H9 (cell line): ENCODE measurements around the gene ASTL. TPM values are rescaled to one million over a fixed set of nuclear protein-coding genes. Genes with fewer than 3 reads are reported as not detected.

Source experiments
- DNase-seq: peaks from one replicate; pipeline ENCODE4 v3.0.0-alpha.2; 2017
- H2AFZ ChIP-seq: one replicate; pipeline ENCODE4 v1.6.1; 2013; ENCODE audit warnings: mild to moderate bottlenecking, low read length, control low read depth, moderate library complexity
- H2AK5ac ChIP-seq: 2 replicates; pipeline ENCODE4 v1.6.1; 2013; ENCODE audit warnings: low read length, control low read depth, mixed read lengths; ENCODE audit not compliant: insufficient read length
- H2BK120ac ChIP-seq: one replicate; pipeline ENCODE4 v1.6.1; 2013; ENCODE audit warnings: low read depth, mild to moderate bottlenecking, low read length, control low read depth, inconsistent platforms; ENCODE audit not compliant: poor library complexity, severe bottlenecking
- H2BK12ac ChIP-seq: 2 replicates; pipeline ENCODE4 v1.6.1; 2013; ENCODE audit warnings: low read length, control low read depth, mixed read lengths, low read depth; ENCODE audit not compliant: insufficient read length
- H2BK15ac ChIP-seq: 2 replicates; pipeline ENCODE4 v1.6.1; 2013; ENCODE audit warnings: low read depth, low read length, control low read depth
- H2BK20ac ChIP-seq: one replicate; pipeline ENCODE4 v1.6.1; 2013; ENCODE audit warnings: low read depth, mild to moderate bottlenecking, low read length, control low read depth, inconsistent platforms; ENCODE audit not compliant: poor library complexity, severe bottlenecking
- H2BK5ac ChIP-seq: 2 replicates; pipeline ENCODE4 v1.6.1; 2013; ENCODE audit warnings: low read length, control low read depth, mixed read lengths; ENCODE audit not compliant: insufficient read length
- H3K14ac ChIP-seq: 2 replicates; pipeline ENCODE4 v1.6.1; 2013; ENCODE audit warnings: low read length, control low read depth; ENCODE audit not compliant: insufficient read depth
- H3K18ac ChIP-seq: 2 replicates; pipeline ENCODE4 v1.6.1; 2013; ENCODE audit warnings: low read depth, mild to moderate bottlenecking, mixed read lengths, low read length, control low read depth; ENCODE audit not compliant: insufficient read length
- H3K23ac ChIP-seq: 2 replicates; pipeline ENCODE4 v1.6.1; 2013; ENCODE audit warnings: low read length, control low read depth, mixed read lengths, low read depth; ENCODE audit not compliant: insufficient read length
- H3K23me2 ChIP-seq: 2 replicates; pipeline ENCODE4 v1.6.1; 2013; ENCODE audit warnings: low read depth, mild to moderate bottlenecking, mixed read lengths, low read length, control low read depth; ENCODE audit not compliant: insufficient read length, poor library complexity, severe bottlenecking
- H3K27ac ChIP-seq: 2 replicates; pipeline ENCODE4 v1.5.1; 2013; ENCODE audit warnings: low read length, control low read depth, mixed read lengths, low read depth; ENCODE audit not compliant: insufficient read length
- H3K27me3 ChIP-seq: 2 replicates; pipeline ENCODE4 v1.6.1; 2013; ENCODE audit warnings: low read length, control low read depth, inconsistent platforms; ENCODE audit not compliant: insufficient read depth
- H3K4ac ChIP-seq: 2 replicates; pipeline ENCODE4 v1.6.1; 2013; ENCODE audit warnings: low read depth, mild to moderate bottlenecking, control low read depth, inconsistent platforms, low read length, moderate library complexity
- H3K4me1 ChIP-seq: 2 replicates; pipeline ENCODE4 v1.6.1; 2013; ENCODE audit warnings: low read length, control low read depth, inconsistent platforms; ENCODE audit not compliant: insufficient read depth
- H3K4me2 ChIP-seq: 2 replicates; pipeline ENCODE4 v1.6.1; 2013; ENCODE audit warnings: low read length, control low read depth, mixed read lengths; ENCODE audit not compliant: insufficient read length, insufficient read depth
- H3K56ac ChIP-seq: 2 replicates; pipeline ENCODE4 v1.6.1; 2013; ENCODE audit warnings: low read depth, mild to moderate bottlenecking, mixed read lengths, low read length, control low read depth; ENCODE audit not compliant: insufficient read length
- H3K79me1 ChIP-seq: 2 replicates; pipeline ENCODE4 v1.6.1; 2013; ENCODE audit warnings: low read depth, mild to moderate bottlenecking, moderate library complexity, low read length, control low read depth, inconsistent platforms; ENCODE audit not compliant: insufficient read depth, poor library complexity, severe bottlenecking
- H3K79me2 ChIP-seq: 2 replicates; pipeline ENCODE4 v1.6.1; 2013; ENCODE audit warnings: low read length, control low read depth, inconsistent platforms; ENCODE audit not compliant: insufficient read depth
- H3K9ac ChIP-seq: 2 replicates; pipeline ENCODE4 v1.6.1; 2013; ENCODE audit warnings: low read length, control low read depth, mixed read lengths; ENCODE audit not compliant: insufficient read length; ENCODE audit errors: extremely low read depth
- H3K9me3 ChIP-seq: one replicate; pipeline ENCODE4 v1.6.1; 2013; ENCODE audit warnings: low read depth, low read length, inconsistent platforms; ENCODE audit not compliant: control insufficient read depth
- H3T11ph ChIP-seq: one replicate; pipeline ENCODE4 v1.6.1; 2013; ENCODE audit warnings: mild to moderate bottlenecking, low read length, control low read depth, inconsistent platforms
- H4K20me1 ChIP-seq: one replicate; pipeline ENCODE4 v1.6.1; 2013; ENCODE audit not compliant: control insufficient read depth, insufficient read length, insufficient read depth
- H4K5ac ChIP-seq: 2 replicates; pipeline ENCODE4 v1.6.1; 2013; ENCODE audit warnings: low read depth, mild to moderate bottlenecking, mixed read lengths, low read length, control low read depth; ENCODE audit not compliant: insufficient read length
- H4K8ac ChIP-seq: replicated peaks from 2 replicates; pipeline ENCODE4 v1.6.1; 2013; ENCODE audit warnings: low read length, control low read depth, mixed read lengths, low read depth; ENCODE audit not compliant: insufficient read length
- H4K91ac ChIP-seq: 2 replicates; pipeline ENCODE4 v1.6.1; 2013; ENCODE audit warnings: low read depth, mild to moderate bottlenecking, moderate library complexity, mixed read lengths, low read length, control low read depth; ENCODE audit not compliant: insufficient read length
- H3K27ac Mint-ChIP-seq, 3 experiments: 2 replicates in 2 of 3; 3 replicates in 1 of 3; pipeline ENCODE4 v1.8.0; 2020 to 2021; ENCODE audit warnings: mixed read lengths in 3 of 3, mild to moderate bottlenecking in 1 of 3, moderate library complexity in 1 of 3
- H3K27me3 Mint-ChIP-seq: 2 replicates; pipeline ENCODE4 v1.8.0; 2021; ENCODE audit warnings: low read depth, mild to moderate bottlenecking, moderate library complexity, mixed read lengths
- H3K36me3 Mint-ChIP-seq, 3 experiments: 2 replicates in 2 of 3; 3 replicates in 1 of 3; pipeline ENCODE4 v1.8.0; 2020 to 2021; ENCODE audit warnings: low read depth in 3 of 3, mixed read lengths in 3 of 3; ENCODE audit not compliant: insufficient read depth in 1 of 3
- H3K4me1 Mint-ChIP-seq, 2 experiments: 2 replicates each; pipeline ENCODE4 v1.8.0; 2020; ENCODE audit warnings: mixed read lengths in 2 of 2
- H3K4me3 Mint-ChIP-seq, 2 experiments: 2 replicates in 1 of 2; 3 replicates in 1 of 2; pipeline ENCODE4 v1.8.0; 2020 to 2021; ENCODE audit warnings: mild to moderate bottlenecking in 2 of 2, mixed read lengths in 2 of 2, moderate library complexity in 1 of 2
- H3K9me3 Mint-ChIP-seq, 2 experiments: 2 replicates in 1 of 2; 3 replicates in 1 of 2; pipeline ENCODE4 v1.8.0; 2020; ENCODE audit warnings: mild to moderate bottlenecking in 2 of 2, mixed read lengths in 2 of 2, moderate library complexity in 1 of 2
- CTCF ChIP-seq: fragments of 200-600 bp; sonication (generic); conservative IDR thresholded peaks from 3 replicates; pipeline ENCODE4 v1.8.0; 2021; ENCODE audit warnings: antibody characterized with exemption, mild to moderate bottlenecking
- WGBS: extraction: QIAGEN DNeasy Blood & Tissue Kit; methylation state at CpG from one replicate; pipeline ENCODE4 v1.1.7; 2013; ENCODE audit warnings: missing lambda C conversion rate, low lambda C conversion rate, mixed read lengths; ENCODE audit not compliant: insufficient read length; ENCODE audit errors: extremely low coverage; 5-methylcytosine and 5-hydroxymethylcytosine counted together
- total RNA-seq: library from RNA; stranded (reverse); gene quantifications from 2 replicates; pipeline ENCODE4 v1.2.1, GENCODE V29; 2021

The ASTL gene
- total RNA-seq, 1 experiment from 2014 or later, result 0.81 TPM

DNA sequence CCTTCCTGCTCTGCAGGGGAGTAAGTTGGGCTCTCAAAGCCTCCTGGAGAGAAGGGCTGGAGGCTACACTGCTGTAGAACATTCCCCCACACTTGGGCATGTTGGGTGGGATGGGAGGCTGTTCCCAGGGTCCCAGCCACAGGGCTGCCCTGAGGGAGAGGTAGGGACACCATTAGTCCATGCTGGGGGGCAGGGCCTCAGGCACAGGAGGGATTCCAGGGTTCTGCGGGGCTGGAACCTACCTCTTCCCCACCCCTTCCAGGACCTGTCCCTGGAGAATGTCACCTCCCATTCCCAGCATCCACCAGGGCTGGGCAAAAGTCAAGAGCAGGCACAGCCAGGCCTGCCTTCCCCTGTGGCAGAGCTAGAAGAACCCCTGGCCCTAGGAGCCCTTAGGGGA lies 15.0 kb downstream of the ASTL start:
- Mint-ChIP-seq H3K27ac (no peak overlapping the region), H3K36me3 (no peaks in the 10 kb centered on the region; a peak in 1 of 7 replicates), H3K9me3 (no peaks in the 10 kb centered on the region), H3K27me3 (peaks cover 49% of the 10 kb centered on the region), H3K4me3 (no peak overlapping the region), H3K4me1 (peaks cover 8 to 10% of the 10 kb centered on the region in 2 experiments)
- Histone ChIP-seq H3K56ac (no peak overlapping the region), H3K9me3 (no peaks in the 10 kb centered on the region), H3K27me3 (no peaks in the 10 kb centered on the region; the same call in 1 of the 2 replicates), H3K14ac (no peak overlapping the region), H3K79me2 (no peaks in the 10 kb centered on the region), H2BK5ac (no peak overlapping the region), H3K23ac (no peak overlapping the region), H3K79me1 (no peaks in the 10 kb centered on the region), H2BK12ac (no peak overlapping the region), H4K20me1 (no peaks in the 10 kb centered on the region), H3T11ph (no peak overlapping the region), H2BK20ac (no peak overlapping the region), H3K18ac (no peak overlapping the region), H3K23me2 (no peaks in the 10 kb centered on the region), H3K4ac (no peak overlapping the region), H4K5ac (no peak overlapping the region), H4K91ac (no peak overlapping the region), H3K4me1 (no peaks in the 10 kb centered on the region), H3K27ac (no peak overlapping the region), H4K8ac (no peak overlapping the region), H2BK15ac (no peak overlapping the region), H3K9ac (no peak overlapping the region), H3K4me2 (no peak overlapping the region), H2BK120ac (no peak overlapping the region), H2AFZ (no peak overlapping the region), H2AK5ac (no peak overlapping the region)
- WGBS, result no CpG with 5 or more reads among the region's 1 CpG
- TF ChIP-seq CTCF, result no peak
- DNase-seq, result no peak
